Left ventricle myocardium inferior (tissue), 1 donor: ENCODE results near the gene LDAH. TPM values are rescaled to one million over a fixed set of nuclear protein-coding genes. Genes with fewer than 3 reads are reported as not detected.

Experiments
- DNase-seq: peaks from one replicate; pipeline ENCODE4 v3.0.0-alpha.2; 2020
- H3K27ac ChIP-seq: fragments of 200-600 bp; replicated peaks from 2 replicates; pipeline ENCODE4 v1.8.0; 2021
- H3K27me3 ChIP-seq: fragments of 200-600 bp; 2 replicates; pipeline ENCODE4 v1.8.0; 2021; ENCODE audit warnings: low read depth
- H3K36me3 ChIP-seq: fragments of 200-600 bp; 2 replicates; pipeline ENCODE4 v1.8.0; 2021
- H3K4me1 ChIP-seq: fragments of 200-600 bp; 2 replicates; pipeline ENCODE4 v1.8.0; 2021
- H3K4me3 ChIP-seq: fragments of 200-600 bp; 2 replicates; pipeline ENCODE4 v1.8.0; 2021; ENCODE audit warnings: mild to moderate bottlenecking, moderate library complexity
- H3K9me3 ChIP-seq: fragments of 200-600 bp; replicated peaks from 2 replicates; pipeline ENCODE4 v1.8.0; 2021
- intact Hi-C: fragments of 100-400 bp; cut with micrococcal nuclease; formaldehyde crosslinking; loops from one replicate; pipeline ENCODE4 v1.11.0; 2022
- total RNA-seq: library from RNA; stranded (reverse); fragmentation: NEBNext Ultra II Directional; extraction: Animal tissue kit (Norgen Biotek cat#: 25700); gene quantifications from one replicate; pipeline ENCODE4 v1.2.1, GENCODE V29; 2021
- TF ChIP-seq, protein P1 (sequence below): fragments of 200-600 bp; IDR thresholded peaks from 2 replicates; pipeline ENCODE4 v1.8.0; 2021; ENCODE audit warnings: antibody characterized with exemption, mild to moderate bottlenecking, borderline replicate concordance
- donor health status: DM: no; HTN: yes; CAD: no; lungs with severe emphysema.

Gene LDAH
- total RNA-seq, 1 donor from 2014 or later: 8.5 TPM

DNA sequence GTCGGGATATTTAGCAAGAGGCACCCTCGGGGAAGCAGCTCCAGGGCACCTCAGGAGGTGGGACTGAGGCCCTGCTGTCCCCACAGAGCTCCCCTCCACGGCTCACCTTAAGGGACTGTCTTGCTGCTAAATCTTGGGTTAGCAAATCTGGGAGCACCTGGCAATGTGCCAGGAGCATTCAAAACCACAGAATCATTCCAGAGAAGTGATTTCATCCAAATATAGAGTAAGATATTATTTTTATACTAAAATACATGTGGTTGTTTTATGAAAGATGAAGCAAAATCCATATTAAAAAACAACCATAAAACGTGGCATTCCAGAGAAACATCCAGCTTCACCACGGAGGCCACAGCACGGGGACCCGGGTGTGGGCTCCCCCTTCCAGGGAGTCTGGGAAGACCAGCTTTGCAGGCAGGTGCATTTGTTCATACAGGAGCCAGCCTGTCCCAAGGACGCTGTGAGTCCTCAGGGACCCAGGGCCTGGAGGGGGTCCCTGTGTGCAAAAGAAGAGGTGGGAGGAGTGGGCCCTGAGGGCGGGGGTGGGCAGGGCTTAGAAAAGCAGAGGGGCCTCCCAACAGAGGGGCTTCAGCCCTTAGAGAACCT lies 188.3 kb downstream of the LDAH start:
- intact Hi-C loops: no loop called here
- Histone ChIP-seq H3K4me1 (peaks cover 65% of the 10 kb centered on the region), H3K27me3 (no peaks in the 10 kb centered on the region), H3K27ac (peak overlapping the region; percentile 85), H3K9me3 (no peaks in the 10 kb centered on the region), H3K4me3 (no peak overlapping the region), H3K36me3 (peaks cover 16% of the 10 kb centered on the region)
- peak; percentile 24 for DNase-seq
- TF ChIP-seq, protein P1, sequence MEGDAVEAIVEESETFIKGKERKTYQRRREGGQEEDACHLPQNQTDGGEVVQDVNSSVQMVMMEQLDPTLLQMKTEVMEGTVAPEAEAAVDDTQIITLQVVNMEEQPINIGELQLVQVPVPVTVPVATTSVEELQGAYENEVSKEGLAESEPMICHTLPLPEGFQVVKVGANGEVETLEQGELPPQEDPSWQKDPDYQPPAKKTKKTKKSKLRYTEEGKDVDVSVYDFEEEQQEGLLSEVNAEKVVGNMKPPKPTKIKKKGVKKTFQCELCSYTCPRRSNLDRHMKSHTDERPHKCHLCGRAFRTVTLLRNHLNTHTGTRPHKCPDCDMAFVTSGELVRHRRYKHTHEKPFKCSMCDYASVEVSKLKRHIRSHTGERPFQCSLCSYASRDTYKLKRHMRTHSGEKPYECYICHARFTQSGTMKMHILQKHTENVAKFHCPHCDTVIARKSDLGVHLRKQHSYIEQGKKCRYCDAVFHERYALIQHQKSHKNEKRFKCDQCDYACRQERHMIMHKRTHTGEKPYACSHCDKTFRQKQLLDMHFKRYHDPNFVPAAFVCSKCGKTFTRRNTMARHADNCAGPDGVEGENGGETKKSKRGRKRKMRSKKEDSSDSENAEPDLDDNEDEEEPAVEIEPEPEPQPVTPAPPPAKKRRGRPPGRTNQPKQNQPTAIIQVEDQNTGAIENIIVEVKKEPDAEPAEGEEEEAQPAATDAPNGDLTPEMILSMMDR: no peak

Other genes with a start within 250 kb of the LDAH start
- 16.6 TPM for gene HS1BP3, start 172.0 kb downstream of the LDAH start, total RNA-seq
- gene GDF7, start 156.0 kb downstream of the LDAH start, total RNA-seq: 0.58 TPM
- 9.1 TPM for gene APOB, start 221.0 kb upstream of the LDAH start, total RNA-seq